Measurements from ENCODE around the gene CALD1.

CALD1 gene

DNA sequence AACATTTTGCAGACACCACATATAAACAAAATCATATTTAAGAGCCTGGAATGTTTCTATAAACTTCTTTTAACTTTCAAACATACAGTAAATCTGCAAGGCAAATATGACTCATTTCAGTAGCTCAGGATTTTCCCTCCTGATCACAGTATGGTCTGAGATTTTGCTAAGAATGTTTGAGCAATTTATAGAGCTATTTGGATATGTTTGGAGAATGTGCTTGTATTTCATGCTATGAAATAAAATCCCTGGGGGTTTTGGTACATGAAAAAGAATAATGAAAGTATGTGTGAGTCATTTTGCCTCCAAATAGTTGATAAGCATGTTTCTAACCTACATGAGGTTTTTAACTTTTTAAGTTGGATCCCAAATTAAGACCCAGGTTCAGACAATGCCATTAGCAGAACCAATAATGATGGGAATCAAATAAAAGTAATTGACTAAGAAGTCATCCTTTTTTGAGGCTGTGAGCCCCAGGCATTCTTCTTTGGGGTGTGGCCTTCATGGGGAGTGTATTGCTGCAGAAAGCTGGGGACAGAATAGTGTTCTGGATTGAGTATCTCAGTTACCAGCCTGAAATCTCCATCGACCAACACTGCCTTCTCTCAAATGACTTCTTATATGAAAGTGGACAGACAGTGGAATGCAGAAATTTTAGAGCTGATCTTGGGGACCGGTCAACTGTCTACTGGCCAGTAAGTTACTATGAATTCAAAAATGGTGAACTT, 140.8 kb downstream of the CALD1 start:
- TF ChIP-seq, protein P1, sequence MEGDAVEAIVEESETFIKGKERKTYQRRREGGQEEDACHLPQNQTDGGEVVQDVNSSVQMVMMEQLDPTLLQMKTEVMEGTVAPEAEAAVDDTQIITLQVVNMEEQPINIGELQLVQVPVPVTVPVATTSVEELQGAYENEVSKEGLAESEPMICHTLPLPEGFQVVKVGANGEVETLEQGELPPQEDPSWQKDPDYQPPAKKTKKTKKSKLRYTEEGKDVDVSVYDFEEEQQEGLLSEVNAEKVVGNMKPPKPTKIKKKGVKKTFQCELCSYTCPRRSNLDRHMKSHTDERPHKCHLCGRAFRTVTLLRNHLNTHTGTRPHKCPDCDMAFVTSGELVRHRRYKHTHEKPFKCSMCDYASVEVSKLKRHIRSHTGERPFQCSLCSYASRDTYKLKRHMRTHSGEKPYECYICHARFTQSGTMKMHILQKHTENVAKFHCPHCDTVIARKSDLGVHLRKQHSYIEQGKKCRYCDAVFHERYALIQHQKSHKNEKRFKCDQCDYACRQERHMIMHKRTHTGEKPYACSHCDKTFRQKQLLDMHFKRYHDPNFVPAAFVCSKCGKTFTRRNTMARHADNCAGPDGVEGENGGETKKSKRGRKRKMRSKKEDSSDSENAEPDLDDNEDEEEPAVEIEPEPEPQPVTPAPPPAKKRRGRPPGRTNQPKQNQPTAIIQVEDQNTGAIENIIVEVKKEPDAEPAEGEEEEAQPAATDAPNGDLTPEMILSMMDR (IDR thresholded peaks at IDR 0.05) = no peak

DNA sequence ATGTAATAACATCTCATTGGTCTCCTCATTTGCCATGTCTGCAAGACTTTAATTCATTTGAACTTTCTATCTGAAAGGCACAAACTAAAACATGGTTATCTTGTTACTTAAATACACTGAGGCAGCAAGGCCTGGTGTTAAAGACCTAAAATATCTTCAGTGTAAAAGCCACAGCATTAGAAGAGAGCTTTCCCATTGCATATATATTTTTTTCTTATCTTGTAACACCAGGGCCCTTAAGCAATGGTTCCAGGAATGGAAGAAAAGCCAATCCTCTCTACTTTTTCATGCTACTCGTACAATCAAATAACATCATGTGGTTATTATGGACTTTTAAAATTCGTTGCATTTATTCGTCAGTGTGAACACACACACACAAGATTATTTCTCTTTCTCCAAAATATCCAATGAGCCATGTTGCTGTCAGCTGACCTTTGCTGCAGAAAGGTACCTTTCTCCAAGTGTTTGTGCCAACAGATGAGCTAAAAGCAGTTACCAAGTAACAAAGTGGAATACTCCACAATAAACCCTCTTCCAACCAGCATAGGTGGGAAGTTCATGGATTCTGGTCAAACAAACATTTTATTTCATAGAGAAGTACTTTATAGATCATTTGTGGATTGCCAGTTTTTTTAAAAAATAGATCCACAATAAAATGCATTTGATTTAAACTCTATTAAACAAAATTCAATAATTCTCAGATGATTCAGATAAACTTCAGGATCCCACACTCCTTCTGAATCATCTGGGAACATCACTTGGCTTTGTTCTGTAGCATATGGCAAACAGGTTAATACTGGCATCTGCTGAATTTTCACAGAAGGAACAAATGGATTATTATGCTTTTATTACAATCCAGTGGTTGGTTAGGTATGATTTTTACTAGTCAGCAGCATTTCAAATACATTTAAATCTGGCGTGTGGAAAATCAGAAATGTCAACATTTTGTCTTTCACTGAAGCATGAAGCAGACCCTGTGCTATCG, 143.6 kb downstream of the CALD1 start:
- TF ChIP-seq, protein P1 (IDR thresholded peaks at IDR 0.05) = no peak

DNA sequence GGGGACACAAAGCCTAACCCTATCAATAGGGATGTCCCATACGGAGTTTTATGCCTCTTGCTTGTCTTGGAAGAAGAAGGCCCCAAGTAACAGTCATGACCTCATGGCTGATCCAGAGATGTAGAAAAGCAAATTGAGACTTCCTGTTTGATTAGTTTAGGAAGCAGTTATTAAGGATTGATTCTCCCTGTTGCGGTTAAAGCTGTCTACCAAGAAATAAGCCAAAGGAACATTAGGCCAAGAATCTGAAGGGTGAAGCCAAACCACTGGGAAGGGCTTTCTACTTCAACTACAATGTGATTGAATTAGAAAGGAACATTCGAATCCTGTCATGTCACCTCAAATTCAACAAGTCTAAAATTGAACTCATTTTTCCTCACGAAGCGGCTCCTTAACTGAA, 146.3 kb downstream of the CALD1 start:
- TF ChIP-seq, protein P1 (IDR thresholded peaks at IDR 0.05) = no peak

DNA sequence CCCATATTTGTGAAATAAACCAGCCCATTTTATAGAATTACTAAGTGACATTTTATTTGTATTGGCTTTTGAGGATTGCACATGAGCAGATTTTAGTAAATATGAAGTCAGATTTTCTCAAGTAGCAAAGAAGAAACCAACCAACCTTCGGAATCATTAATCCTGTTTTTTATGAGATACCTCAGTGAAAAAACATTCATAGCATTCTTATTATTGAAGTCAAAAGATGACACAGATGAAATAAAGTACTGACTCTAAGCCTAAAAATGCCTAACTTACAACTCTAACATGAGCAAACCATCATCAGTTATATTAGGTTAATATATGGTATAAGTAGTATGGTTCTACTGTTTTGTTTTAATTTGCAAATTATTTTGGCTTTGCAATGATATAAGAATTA, 147.0 kb downstream of the CALD1 start:
- TF ChIP-seq, protein P1 (IDR thresholded peaks at IDR 0.05) = no peak

DNA sequence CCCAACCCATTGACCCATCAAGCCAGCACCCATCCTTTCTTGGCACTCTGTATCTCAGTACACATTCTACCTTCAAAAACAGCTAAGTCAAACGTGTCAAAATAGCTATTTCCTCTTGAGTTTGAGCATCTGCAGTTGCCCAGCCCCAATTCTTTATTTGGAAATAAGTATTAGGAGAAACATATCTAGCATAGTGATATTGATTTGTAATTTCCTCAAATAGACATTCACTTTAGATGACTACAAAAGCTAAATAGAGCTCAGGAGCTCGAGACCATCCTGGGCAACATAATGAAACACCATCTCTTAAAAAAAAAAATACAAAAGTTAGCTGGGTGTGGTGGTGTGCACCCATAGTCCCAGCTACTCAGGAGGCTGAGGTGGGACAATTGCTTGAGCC, 147.6 kb downstream of the CALD1 start:
- TF ChIP-seq, protein P1 (IDR thresholded peaks at IDR 0.05) = no peak

DNA sequence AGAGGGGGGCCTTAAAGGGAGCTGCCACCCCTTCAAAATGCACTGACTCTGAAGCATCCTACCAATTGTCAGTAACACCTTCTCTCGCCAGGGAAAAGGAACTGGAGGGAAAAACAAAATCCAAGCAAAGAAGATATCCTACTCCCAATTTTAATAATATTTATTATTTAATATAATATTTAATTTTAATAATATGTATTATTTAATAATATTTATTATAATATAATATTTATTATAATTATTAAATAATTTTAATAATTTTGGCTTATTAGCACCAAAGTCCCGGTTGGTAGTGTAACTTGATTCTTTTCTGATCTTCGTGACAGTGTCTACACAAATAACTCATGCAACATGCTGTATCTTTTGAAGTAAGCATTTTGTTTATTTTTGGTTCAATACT, 148.3 kb downstream of the CALD1 start:
- TF ChIP-seq, protein P1 (IDR thresholded peaks at IDR 0.05) = no peak

DNA sequence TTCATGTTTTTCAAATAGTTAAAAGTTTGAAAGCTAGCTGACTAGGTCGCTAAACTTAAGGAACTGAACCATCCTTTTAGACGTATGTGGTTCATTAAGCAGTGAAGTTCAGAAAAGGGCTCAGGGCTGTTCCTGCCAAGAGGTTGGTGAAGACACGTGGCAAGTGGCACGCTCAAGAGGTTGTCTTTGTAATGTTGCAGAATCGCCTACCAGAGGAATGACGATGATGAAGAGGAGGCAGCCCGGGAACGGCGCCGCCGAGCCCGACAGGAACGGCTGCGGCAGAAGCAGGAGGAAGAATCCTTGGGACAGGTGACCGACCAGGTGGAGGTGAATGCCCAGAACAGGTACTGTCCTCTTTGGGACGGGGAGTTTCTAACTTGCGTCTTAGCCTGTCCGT, 149.1 kb downstream of the CALD1 start:
- TF ChIP-seq, protein P1 (IDR thresholded peaks at IDR 0.05) = no peak

Measured in LNCAP (cell line).